ENCODE results near the gene CCDC102A. TPM values are rescaled to one million over a fixed set of nuclear protein-coding genes. Genes with fewer than 3 reads are reported as not detected.

Gene CCDC102A
- total and polyA plus RNA-seq, 2 donors (not counting 3 experiments of a cell fraction or from before 2014, with no cell fraction given), result 7.8 to 12.2 TPM

GRCh38 chr16:57563761-57564160 lies 27.4 kb upstream of the CCDC102A start:
- TF ChIP-seq POLR2A (IDR thresholded peaks at IDR 0.05; ENCODE audit: low read depth, low read length) (no peak), POLR2AphosphoS5 (IDR thresholded peaks at IDR 0.05; ENCODE audit: insufficient read depth, low read depth, low read length) (no peak), FOS (IDR thresholded peaks at IDR 0.05; ENCODE audit: borderline replicate concordance, insufficient read depth, low read length) (no peak), MYC (IDR thresholded peaks at IDR 0.05; ENCODE audit: low read depth, low read length) (no peak), JUN (IDR thresholded peaks at IDR 0.05; ENCODE audit: borderline replicate concordance, insufficient read depth, insufficient read length, low read depth) (no peak), GATA2 (IDR thresholded peaks at IDR 0.05; ENCODE audit: insufficient read depth, insufficient read length, low read depth, low read length) (no peak), EZH2 (IDR thresholded peaks at IDR 0.05; ENCODE audit: borderline replicate concordance, low read depth, low read length, severe bottlenecking) (no peak), CTCF (IDR thresholded peaks at IDR 0.05; ENCODE audit: extremely low read depth in 1 of 2, insufficient read depth in 1 of 2, low read depth in 1 of 2, low read length in 2 of 2) (no peak), MAX (IDR thresholded peaks at IDR 0.05; ENCODE audit: insufficient read depth, insufficient read length) (no peak)
- no peak overlapping the region for H2AFZ ChIP-seq (ENCODE audit: low read depth, low read length)
- H3K9me3 ChIP-seq (replicated peaks; ENCODE audit: control insufficient read depth, insufficient read depth, low read length), result no peaks in the 10 kb centered on the region
- H4K20me1 ChIP-seq (replicated peaks; ENCODE audit: control insufficient read depth, extremely low read depth, insufficient read depth, low read length), result no peaks in the 10 kb centered on the region
- H3K27me3 ChIP-seq (ENCODE audit: control insufficient read depth in 2 of 2, insufficient read depth in 2 of 2, low read length in 2 of 2), result peaks cover 6 to 10% of the 10 kb centered on the region in 2 experiments
- H3K9me1 ChIP-seq (replicated peaks; ENCODE audit: control insufficient read depth, extremely low read depth, insufficient read depth, low read length), result no peaks in the 10 kb centered on the region
- DNase-seq (ENCODE audit: low read depth, low spot score) (no peak), FAIRE-seq (no peak)
- H3K36me3 ChIP-seq (ENCODE audit: control insufficient read depth in 2 of 2, extremely low read depth in 1 of 2, insufficient read depth in 2 of 2, low read length in 2 of 2), result no peaks in the 10 kb centered on the region
- no TSS peak for BruUV-seq (replicated peaks)
- CTCF ChIA-PET, result interaction anchor here (1.5 kb wide), 1 partner anchor 11 kb away, joined by 3 read pairs; no protein-coding TSS in a partner anchor
- dilution Hi-C loops (cut with MboI; ENCODE audit: extremely low pct_ligation_motif_present, low sequenced_read_pairs) (no loop called here), intact Hi-C loops (cut with micrococcal nuclease) (no loop called here)
- POLR2A ChIA-PET, result no interaction called here
- H3K27ac ChIP-seq (ENCODE audit: insufficient read depth, low read depth, low read length), result no peak overlapping the region
- no peak overlapping the region for H3K4me2 ChIP-seq (ENCODE audit: insufficient read depth, low read length)
- no peak overlapping the region for H3K9ac ChIP-seq (replicated peaks; ENCODE audit: extremely low read depth, insufficient read depth, low read length)
- H3K79me2 ChIP-seq (ENCODE audit: control insufficient read depth, insufficient read depth, low read length), result no peaks in the 10 kb centered on the region
- H3K4me3 ChIP-seq (replicated peaks in 1 of 3; ENCODE audit: insufficient read depth in 1 of 3, low read depth in 1 of 3, low read length in 3 of 3), result no peak overlapping the region
- H3K4me1 ChIP-seq (ENCODE audit: control insufficient read depth, extremely low read depth, insufficient read depth, low read length), result no peaks in the 10 kb centered on the region

Data from endothelial cell of umbilical vein (primary cell).